Body of pancreas (tissue), 4 donors: ENCODE data around the gene BCL11B.
"Not testable (repeated sequence)": the region's sequence is repeated elsewhere in the genome, so short reads cannot be mapped to it uniquely, and the experiment has no call there.

Source experiments
- CTCF ChIP-seq, 7 experiments: fragments of 450-650 bp in 4 of 7; fragments of 200-600 bp in 3 of 7; sonication (generic) in 3 of 7; IDR thresholded peaks; one replicate each; pipeline ENCODE4 v1.5.1; 2016 to 2019; ENCODE audit warnings: antibody characterized with exemption in 7 of 7
- POLR2A ChIP-seq, 3 donors: fragments of 450-650 bp; IDR thresholded peaks; one replicate each; pipeline ENCODE4 v1.6.1; 2016; ENCODE audit warnings: antibody characterized with exemption in 3 of 3, mild to moderate bottlenecking in 2 of 3

GRCh38 chr14:99228760-99229159, 43.2 kb downstream of the BCL11B start:
- TF ChIP-seq CTCF, POLR2A (IDR thresholded peaks at IDR 0.05): not testable (repeated sequence)
